Dedifferentiated amniotic fluid mesenchymal stem cell (primary cell): ENCODE data around the gene DFFA.
"Not testable (repeated sequence)": the region's sequence is repeated elsewhere in the genome, so short reads cannot be mapped to it uniquely, and the experiment has no call there.

Experiments
- DNase-seq: peaks from one replicate; pipeline ENCODE4 v3.0.0-alpha.2; 2016; ENCODE audit errors: extremely low spot score

The DFFA gene

DNA sequence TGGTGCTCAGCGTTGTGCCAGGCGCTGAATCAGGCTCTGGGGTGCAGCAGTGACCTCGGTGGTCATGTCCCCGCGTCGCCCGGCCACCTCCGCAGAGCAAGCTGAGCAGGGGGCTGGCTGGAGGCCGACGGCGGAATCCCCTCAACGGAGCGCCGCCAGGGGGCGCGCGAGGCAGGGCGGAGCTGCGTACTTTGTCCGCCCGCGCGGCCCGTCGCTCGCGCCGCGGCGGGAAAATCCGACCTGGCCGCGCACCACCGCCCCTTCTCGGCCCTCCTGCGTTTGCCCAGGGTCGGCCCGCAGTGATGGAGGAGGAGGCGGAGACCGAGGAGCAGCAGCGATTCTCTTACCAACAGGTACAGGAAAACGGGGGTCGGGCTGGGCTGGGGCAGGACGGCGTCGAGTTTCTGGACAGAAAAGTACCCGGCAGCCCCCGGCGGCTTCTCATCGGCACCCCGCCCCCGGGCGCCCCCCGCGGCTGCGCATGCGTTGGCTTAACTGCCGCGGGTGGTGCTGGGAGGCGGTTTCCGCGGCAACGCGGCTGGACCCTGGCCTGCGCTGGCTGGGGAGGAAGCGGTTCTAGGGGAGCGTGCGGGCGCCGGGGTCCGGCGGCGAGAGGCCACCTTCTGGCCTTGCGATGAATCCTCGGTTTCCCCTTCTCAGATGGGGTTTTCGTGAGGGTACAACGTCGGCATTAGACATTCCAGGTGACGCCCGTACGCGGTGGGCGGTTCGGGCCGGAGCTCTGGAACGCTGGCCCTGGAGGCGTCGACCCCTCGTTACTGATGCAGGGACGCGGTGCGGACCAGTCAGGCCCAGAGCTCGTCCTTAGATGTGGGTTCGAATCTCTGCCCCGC is 41.9 kb downstream of the DFFA start, which contains the start of gene CENPS:
Gene CENPS (plus strand): TSS at position 218 of the 854 bp plus-strand sequence. CDS start 85 bp downstream, at position 303.
- peak; percentile 87 for DNase-seq

DNA sequence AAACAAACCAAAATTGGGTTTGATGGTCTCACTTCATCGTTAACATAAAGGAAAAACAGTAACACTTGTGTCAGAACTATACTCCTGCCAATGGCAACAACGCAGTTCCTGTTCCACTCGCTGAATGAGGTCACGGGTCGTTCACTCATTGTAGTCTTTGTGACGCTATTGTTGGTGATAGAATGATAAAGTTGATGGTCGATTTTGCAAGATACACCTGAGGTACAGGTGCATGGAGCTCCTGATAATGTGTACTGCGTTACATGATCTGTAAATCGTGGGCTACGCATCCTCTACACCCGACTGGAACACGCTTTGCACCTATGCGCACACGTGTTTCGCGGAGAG is 42.5 kb downstream of the DFFA start:
- DNase-seq = no peak

DNA sequence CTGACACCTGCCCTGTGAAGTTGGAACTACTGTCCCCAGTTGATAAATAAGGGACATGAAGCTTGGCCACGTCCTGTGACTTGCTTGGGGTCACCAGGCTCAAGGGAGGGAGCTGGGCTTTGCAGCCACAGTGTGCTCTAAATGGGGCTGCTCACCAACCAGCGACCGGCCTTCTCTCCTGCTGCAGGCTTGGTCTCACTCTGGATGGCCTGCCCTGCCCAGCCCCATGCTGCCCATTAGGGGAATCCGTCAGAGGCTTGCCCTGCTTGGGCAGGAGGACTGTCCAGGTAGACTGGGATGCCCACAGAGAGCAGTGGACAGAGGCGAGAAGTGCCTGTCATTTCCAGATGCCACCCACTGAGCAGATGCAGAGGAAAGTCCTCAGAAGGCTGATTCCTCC is 43.3 kb downstream of the DFFA start:
- no peak for DNase-seq

- not testable (repeated sequence) for DNase-seq
These were observed 45.8 kb downstream of the DFFA start for GRCh38 chr1:10426535-10426848.

DNA sequence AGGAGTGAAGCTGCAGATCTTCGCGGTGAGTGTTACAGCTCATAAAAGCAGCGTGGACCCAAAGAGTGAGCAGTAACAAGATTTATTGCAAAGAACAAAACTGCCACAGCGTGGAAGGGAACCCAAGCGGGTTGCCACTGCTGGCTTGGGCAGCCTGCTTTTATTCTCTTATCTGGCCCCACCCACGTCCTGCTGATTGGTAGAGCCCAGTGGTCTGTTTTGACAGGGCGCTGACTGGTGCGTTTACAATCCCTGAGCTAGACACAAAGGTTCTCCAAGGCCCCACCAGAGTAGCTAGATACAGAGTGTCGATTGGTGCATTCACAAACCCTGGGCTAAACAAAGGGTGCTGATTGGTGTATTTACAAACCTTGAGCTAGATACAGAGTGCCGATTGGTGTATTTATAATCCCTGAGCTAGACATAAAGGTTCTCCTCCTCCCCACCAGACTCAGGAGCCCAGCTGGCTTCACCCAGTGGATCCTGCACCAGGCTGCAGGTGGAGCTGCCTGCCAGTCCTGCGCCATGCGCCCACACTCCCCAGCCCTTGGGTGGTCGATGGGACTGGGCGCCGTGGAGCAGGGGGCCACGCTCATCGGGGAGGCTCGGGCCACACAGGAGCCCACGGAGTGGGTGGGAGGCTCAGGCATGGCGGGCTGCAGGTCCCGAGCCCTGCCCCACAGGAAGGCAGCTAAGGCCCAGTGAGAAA is 46.3 kb downstream of the DFFA start:
- DNase-seq = not testable (repeated sequence)

GRCh38 chr1:10424651-10425050 is 47.7 kb downstream of the DFFA start:
- DNase-seq = no peak

GRCh38 chr1:10424034-10424433 is 48.3 kb downstream of the DFFA start:
- no peak for DNase-seq

GRCh38 chr1:10421637-10422036 is 50.7 kb downstream of the DFFA start:
- DNase-seq = no peak

- no peak for DNase-seq
These were observed 53.0 kb downstream of the DFFA start for GRCh38 chr1:10419351-10419750.

DNA sequence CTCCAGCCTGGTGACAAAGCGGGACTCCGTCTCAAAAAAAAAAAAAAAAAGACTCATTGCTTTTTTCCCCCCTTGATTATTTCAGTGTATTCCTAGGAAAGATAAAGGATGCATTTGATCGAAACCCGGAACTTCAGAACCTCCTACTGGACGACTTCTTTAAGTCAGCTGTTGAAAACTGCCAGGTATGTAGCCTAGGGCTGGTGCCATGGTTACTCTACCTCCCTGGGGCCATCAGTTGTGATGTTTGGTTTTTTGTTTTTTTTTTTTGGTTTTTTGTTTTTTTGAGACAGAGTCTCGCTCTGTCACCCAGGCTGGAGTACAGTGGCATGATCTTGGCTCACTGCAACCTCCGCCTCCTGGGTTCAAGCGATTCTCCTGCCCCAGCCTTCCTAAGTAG is 53.6 kb downstream of the DFFA start:
- DNase-seq = not testable (repeated sequence)

- not testable (repeated sequence) for DNase-seq
These were observed 56.4 kb downstream of the DFFA start for GRCh38 chr1:10415967-10416366.

DNA sequence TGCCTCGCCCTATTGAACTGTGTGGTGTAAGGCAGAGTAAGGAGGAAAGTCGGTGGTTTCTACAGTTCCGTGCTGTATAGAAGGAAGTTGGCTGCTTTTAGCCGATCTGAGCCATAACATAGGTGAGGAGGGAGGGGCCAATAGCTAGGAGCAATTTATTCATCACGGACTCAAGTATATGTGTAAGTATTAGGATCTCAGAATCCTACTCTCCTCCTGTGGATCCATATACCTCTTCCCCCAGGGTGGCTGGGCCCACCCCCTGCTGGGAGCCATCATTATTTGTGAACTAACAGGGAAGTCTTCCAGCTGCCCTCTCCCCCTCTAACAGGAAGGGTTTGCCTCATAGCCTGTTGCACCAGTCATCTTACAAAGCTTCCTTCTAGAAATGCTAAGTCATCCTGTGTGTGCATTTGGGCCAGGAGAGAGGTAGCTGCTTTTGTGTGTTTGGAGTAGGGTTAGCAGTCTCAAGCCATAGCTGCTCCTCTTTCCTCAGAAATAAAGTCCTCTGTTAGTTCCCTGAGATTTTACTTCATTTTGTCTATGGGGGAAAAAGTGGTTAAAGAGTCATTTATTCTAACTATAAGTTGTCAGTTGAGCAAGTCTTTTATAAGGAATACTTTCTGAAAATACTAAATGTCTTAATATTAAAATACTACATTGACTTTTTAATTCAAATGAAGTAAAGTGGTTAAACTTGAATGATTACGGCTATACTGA is 57.0 kb downstream of the DFFA start:
- DNase-seq = peak; percentile 45

GRCh38 chr1:10407201-10407600 is 65.1 kb downstream of the DFFA start:
- DNase-seq = no peak
